Stromal cell of bone marrow (primary cell): ENCODE results near the gene RTBDN.
A peak's percentile ranks its signal among the peaks of the same experiment; 100 is the strongest.

Source experiments
- DNase-seq: peaks from one replicate; pipeline ENCODE4 v3.0.0-alpha.2; 2012; ENCODE audit warnings: low read depth

The RTBDN gene

DNA sequence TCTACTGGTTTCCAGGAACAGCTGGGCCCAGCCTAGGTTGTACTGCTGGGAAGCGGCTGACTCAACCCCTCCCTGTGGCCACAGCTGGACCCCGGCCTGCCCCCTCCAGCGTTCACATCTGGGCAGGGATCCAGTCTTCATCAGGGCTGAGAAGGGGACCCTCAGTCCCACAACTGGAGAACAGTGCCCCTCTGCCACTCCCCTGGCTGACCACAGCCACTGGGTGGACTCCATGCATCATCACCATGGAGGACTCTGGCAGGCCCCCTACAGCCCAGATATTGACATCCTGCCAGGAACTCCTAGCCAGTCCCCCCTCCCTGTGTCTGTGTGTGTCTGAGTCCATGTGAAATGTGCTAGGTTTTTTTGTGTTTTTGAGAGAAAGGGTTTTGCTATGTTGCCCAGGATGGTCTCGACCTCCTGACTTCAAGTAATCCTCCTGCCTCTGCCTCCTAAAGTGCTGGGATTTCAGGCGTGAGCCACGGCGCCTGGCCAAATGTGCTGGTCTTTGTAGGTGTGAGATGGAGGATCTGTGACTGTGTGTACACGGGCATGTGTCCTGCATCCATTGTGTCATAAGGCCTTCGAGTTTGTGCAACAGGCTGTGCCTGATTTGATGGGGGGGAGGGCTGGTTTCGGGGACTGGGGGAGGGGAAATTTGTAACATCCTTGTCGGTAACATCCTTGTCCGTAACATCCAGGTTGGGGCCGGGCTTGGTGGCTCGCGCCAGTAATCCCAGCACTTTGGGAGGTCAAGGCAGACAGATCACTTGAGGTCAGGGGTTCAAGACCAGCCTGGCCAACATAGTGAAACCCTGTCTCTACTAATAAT, 55.0 kb downstream of the RTBDN start:
- peak; percentile 84 for DNase-seq

- no peak for DNase-seq
Measured at GRCh38 chr19:12778905-12779161, 55.5 kb downstream of the RTBDN start.

- DNase-seq = peak; percentile 62
Measured at GRCh38 chr19:12778017-12778904, 56.1 kb downstream of the RTBDN start.

- DNase-seq = peak; percentile 61
Measured at GRCh38 chr19:12777217-12778016, 57.0 kb downstream of the RTBDN start.
